ENCODE data around the gene FAM8A1. TPM values are rescaled to one million over a fixed set of nuclear protein-coding genes. Genes with fewer than 3 reads are reported as not detected.

The FAM8A1 gene
- total and polyA plus RNA-seq, 9 of the 15 experiments (the other 6 are each of a cell fraction or from before 2014, with no cell fraction given) = 4.9 to 23.6 (median 14.2) TPM

GRCh38 chr6:17602888-17603287, 2.8 kb downstream of the FAM8A1 start:
- POLR2A ChIA-PET = interaction anchor here (0.8 to 1.6 kb wide), 3 partner anchors 9 to 208 kb away, joined by 3 to 4 read pairs (median 3); no protein-coding TSS in a partner anchor
- Histone ChIP-seq H3K79me2 (ENCODE audit: control insufficient read depth, insufficient read depth, low read length) (peaks cover 25% of the 10 kb centered on the region), H3K9me1 (ENCODE audit: control insufficient read depth, insufficient read depth, low read length) (no peaks in the 10 kb centered on the region), H3K27me3 (ENCODE audit: control insufficient read depth in 2 of 2, insufficient read depth in 2 of 2, low read length in 2 of 2) (no peaks in the 10 kb centered on the region), H3K9ac (ENCODE audit: insufficient read depth in 1 of 2, low read depth in 2 of 2, low read length in 2 of 2) (no peak overlapping the region), H3K36me3 (ENCODE audit: control insufficient read depth, insufficient read depth, low read length) (peaks cover 37% of the 10 kb centered on the region; the same call in 2 of the 3 replicates), H3K4me2 (ENCODE audit: insufficient read depth, low read length) (no peak overlapping the region), H2AFZ (ENCODE audit: low read depth, low read length) (no peak overlapping the region), H3K4me3 (no peak overlapping the region), H3K4me1 (replicated peaks in 1 of 2; ENCODE audit: control insufficient read depth in 2 of 2, insufficient read depth in 2 of 2, low read length in 2 of 2) (peaks cover 5 to 18% of the 10 kb centered on the region in 2 experiments; a peak in 4 of 5 replicates), H3K9me3 (replicated peaks; ENCODE audit: control insufficient read depth, insufficient read depth, low read depth, low read length) (no peaks in the 10 kb centered on the region; the same call in 1 of the 2 replicates), H3K27ac (ENCODE audit: extremely low read depth, low read depth, low read length) (no peak overlapping the region), H4K20me1 (replicated peaks; ENCODE audit: control insufficient read depth, insufficient read depth, low read length) (no peaks in the 10 kb centered on the region)
- intact Hi-C loops (cut with micrococcal nuclease) (no loop called here), in situ Hi-C loops (cut with MboI) (no loop called here)
- CTCF ChIA-PET (ENCODE audit: low intra/inter-chr PET ratio) = no interaction called here
- FAIRE-seq (no peak), DNase-seq (ENCODE audit: extremely low read depth in 1 of 4, low spot score in 3 of 4) (no peak), ATAC-seq (no peak)
- 23% methylated on average over 1 of the region's 1 CpG for WGBS (ENCODE audit: insufficient coverage, low coverage, missing lambda C conversion rate)
- TF ChIP-seq EP300 (IDR thresholded peaks at IDR 0.05; ENCODE audit: low read length) (no peak), FOXA3 (CRISPR knock-in tag; conservative IDR thresholded peaks at IDR 0.05 in 1 of 2, IDR thresholded peaks at IDR 0.05 in 1 of 2) (no peak), EWSR1 (IDR thresholded peaks at IDR 0.05; ENCODE audit: borderline replicate concordance, low read depth, partially characterized antibody) (no peak), BCOR (IDR thresholded peaks at IDR 0.05) (no peak), ZNF253 (CRISPR knock-in tag; conservative IDR thresholded peaks at IDR 0.05) (no peak)
- BruUV-seq (replicated peaks) = no TSS peak

GRCh38 chr6:17606606-17607005, 6.5 kb downstream of the FAM8A1 start:
- H4K20me1 ChIP-seq (replicated peaks; ENCODE audit: control insufficient read depth, insufficient read depth, low read length) = no peaks in the 10 kb centered on the region
- H3K79me2 ChIP-seq (ENCODE audit: control insufficient read depth, insufficient read depth, low read length) = peaks cover 11% of the 10 kb centered on the region
- H3K9me1 ChIP-seq (ENCODE audit: control insufficient read depth, insufficient read depth, low read length) = no peaks in the 10 kb centered on the region
- TF ChIP-seq ZNF311 (CRISPR knock-in tag; IDR thresholded peaks at IDR 0.05) = no peak
- no peak for TF ChIP-seq NBN (IDR thresholded peaks at IDR 0.05; ENCODE audit: low read depth)
- TF ChIP-seq SRSF3 (IDR thresholded peaks at IDR 0.05; ENCODE audit: insufficient read depth, low read length) = no peak
- TF ChIP-seq HDAC3 (IDR thresholded peaks at IDR 0.05; ENCODE audit: borderline replicate concordance, partially characterized antibody) = no peak
- TF ChIP-seq IFI16 (CRISPR knock-in tag; IDR thresholded peaks at IDR 0.05) = no peak
- no peak for TF ChIP-seq TEAD1 (CRISPR knock-in tag; IDR thresholded peaks at IDR 0.05)
- no peak for TF ChIP-seq CTBP1 (IDR thresholded peaks at IDR 0.05; ENCODE audit: borderline replicate concordance)
- TF ChIP-seq CBX8 (IDR thresholded peaks at IDR 0.05; ENCODE audit: borderline replicate concordance, extremely low read depth, low read depth, low read length, poor library complexity, severe bottlenecking) = no peak
- no peak for TF ChIP-seq ZNF830 (CRISPR knock-in tag; IDR thresholded peaks at IDR 0.05)
- in situ Hi-C loops (cut with MboI) = no loop called here
- DNase-seq (ENCODE audit: extremely low read depth in 1 of 4, low spot score in 3 of 4) (no peak), ATAC-seq (no peak), FAIRE-seq (no peak)
- no peak overlapping the region for H3K4me2 ChIP-seq (ENCODE audit: insufficient read depth, low read length)
- peaks cover 59% of the 10 kb centered on the region; the same call in 2 of the 3 replicates for H3K36me3 ChIP-seq (ENCODE audit: control insufficient read depth, insufficient read depth, low read length)
- no peak overlapping the region for H3K27ac ChIP-seq (ENCODE audit: extremely low read depth, low read depth, low read length)
- no peak overlapping the region for H3K9ac ChIP-seq (ENCODE audit: insufficient read depth in 1 of 2, low read depth in 2 of 2, low read length in 2 of 2)
- 79% methylated on average over 4 of the region's 4 CpGs for WGBS (ENCODE audit: insufficient coverage, low coverage, missing lambda C conversion rate)
- H3K9me3 ChIP-seq (replicated peaks; ENCODE audit: control insufficient read depth, insufficient read depth, low read depth, low read length) = no peaks in the 10 kb centered on the region
- H2AFZ ChIP-seq (ENCODE audit: low read depth, low read length) = no peak overlapping the region
- no peak overlapping the region for H3K4me3 ChIP-seq
- ChIA-PET POLR2A (no interaction called here), CTCF (ENCODE audit: low intra/inter-chr PET ratio) (no interaction called here)
- intact Hi-C loops (cut with micrococcal nuclease) = no loop called here
- no peaks in the 10 kb centered on the region for H3K27me3 ChIP-seq (ENCODE audit: control insufficient read depth in 2 of 2, insufficient read depth in 2 of 2, low read length in 2 of 2)
- peaks cover 0 to 5% of the 10 kb centered on the region in 2 experiments; a peak in 4 of 5 replicates for H3K4me1 ChIP-seq (replicated peaks in 1 of 2; ENCODE audit: control insufficient read depth in 2 of 2, insufficient read depth in 2 of 2, low read length in 2 of 2)
- BruUV-seq (replicated peaks) = no TSS peak

Data from K562 (cell line).